Measurements from ENCODE around the gene TMPRSS6.

TMPRSS6 gene

DNA sequence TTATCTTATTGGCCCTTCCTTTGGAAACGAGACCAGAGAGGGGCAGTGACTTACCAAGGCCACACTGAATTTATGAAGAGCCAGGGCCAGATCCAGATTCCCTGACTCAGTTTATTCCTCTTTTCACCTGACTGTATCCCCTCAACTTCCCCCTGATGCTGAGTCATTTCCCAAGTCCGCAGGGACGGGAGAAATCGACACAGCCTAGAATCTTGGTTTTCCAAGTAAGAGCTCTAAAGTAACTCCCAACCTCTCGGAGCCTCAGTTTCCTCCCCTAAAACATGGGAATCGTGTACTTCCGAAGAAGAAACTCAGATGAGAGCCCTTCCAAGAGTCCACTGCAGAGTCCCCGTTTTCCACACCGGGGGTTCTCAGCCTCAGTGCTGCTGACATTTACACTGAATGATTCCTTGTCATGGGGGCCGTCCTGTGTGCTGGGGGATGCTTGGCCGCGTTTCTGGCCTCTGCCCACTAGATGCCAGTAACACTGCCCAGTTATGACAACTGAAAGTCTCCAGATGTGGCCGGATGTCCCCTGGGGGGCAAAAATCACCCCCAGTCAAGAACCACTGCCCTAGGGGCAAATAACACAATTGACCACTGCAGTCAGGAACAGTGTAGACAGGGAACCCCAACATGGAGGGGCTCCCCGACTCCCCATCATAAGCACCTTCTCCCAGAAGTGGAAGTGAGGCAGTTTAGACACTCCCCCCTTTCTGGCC lies 78.8 kb downstream of the TMPRSS6 start:
- no peak overlapping the region for H3K27ac ChIP-seq (ENCODE audit: low read depth, low read length)
- no peak overlapping the region for H3K9ac ChIP-seq (ENCODE audit: low read length)
- H2AFZ ChIP-seq (ENCODE audit: low read depth, low read length, severe bottlenecking): no peak overlapping the region
- no peaks in the 10 kb centered on the region for H3K79me2 ChIP-seq (ENCODE audit: insufficient read depth, low read length)
- no peaks in the 10 kb centered on the region for H3K27me3 ChIP-seq (ENCODE audit: low read length)
- no peaks in the 10 kb centered on the region for H3F3A ChIP-seq (ENCODE audit: insufficient read depth)
- H3K4me3 ChIP-seq (ENCODE audit: insufficient read depth, low read length, poor library complexity, severe bottlenecking): no peak overlapping the region
- no peaks in the 10 kb centered on the region for H3K9me2 ChIP-seq (replicated peaks; ENCODE audit: insufficient read depth, low read length)
- no peak for TF ChIP-seq EZH2phosphoT487 (conservative IDR thresholded peaks at IDR 0.05; ENCODE audit: low read length)
- TF ChIP-seq, protein P1, sequence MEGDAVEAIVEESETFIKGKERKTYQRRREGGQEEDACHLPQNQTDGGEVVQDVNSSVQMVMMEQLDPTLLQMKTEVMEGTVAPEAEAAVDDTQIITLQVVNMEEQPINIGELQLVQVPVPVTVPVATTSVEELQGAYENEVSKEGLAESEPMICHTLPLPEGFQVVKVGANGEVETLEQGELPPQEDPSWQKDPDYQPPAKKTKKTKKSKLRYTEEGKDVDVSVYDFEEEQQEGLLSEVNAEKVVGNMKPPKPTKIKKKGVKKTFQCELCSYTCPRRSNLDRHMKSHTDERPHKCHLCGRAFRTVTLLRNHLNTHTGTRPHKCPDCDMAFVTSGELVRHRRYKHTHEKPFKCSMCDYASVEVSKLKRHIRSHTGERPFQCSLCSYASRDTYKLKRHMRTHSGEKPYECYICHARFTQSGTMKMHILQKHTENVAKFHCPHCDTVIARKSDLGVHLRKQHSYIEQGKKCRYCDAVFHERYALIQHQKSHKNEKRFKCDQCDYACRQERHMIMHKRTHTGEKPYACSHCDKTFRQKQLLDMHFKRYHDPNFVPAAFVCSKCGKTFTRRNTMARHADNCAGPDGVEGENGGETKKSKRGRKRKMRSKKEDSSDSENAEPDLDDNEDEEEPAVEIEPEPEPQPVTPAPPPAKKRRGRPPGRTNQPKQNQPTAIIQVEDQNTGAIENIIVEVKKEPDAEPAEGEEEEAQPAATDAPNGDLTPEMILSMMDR (IDR thresholded peaks at IDR 0.05; ENCODE audit: insufficient read depth, low read length, poor library complexity, severe bottlenecking): no peak
- no peak overlapping the region for H3K4me2 ChIP-seq (ENCODE audit: low read depth, low read length, poor library complexity, severe bottlenecking)
- H4K20me1 ChIP-seq (ENCODE audit: low read depth, low read length): no peaks in the 10 kb centered on the region
- H3K9me3 ChIP-seq (ENCODE audit: insufficient read depth, low read length): no peaks in the 10 kb centered on the region
- no peaks in the 10 kb centered on the region for H3K36me3 ChIP-seq (ENCODE audit: low read length)

DNA sequence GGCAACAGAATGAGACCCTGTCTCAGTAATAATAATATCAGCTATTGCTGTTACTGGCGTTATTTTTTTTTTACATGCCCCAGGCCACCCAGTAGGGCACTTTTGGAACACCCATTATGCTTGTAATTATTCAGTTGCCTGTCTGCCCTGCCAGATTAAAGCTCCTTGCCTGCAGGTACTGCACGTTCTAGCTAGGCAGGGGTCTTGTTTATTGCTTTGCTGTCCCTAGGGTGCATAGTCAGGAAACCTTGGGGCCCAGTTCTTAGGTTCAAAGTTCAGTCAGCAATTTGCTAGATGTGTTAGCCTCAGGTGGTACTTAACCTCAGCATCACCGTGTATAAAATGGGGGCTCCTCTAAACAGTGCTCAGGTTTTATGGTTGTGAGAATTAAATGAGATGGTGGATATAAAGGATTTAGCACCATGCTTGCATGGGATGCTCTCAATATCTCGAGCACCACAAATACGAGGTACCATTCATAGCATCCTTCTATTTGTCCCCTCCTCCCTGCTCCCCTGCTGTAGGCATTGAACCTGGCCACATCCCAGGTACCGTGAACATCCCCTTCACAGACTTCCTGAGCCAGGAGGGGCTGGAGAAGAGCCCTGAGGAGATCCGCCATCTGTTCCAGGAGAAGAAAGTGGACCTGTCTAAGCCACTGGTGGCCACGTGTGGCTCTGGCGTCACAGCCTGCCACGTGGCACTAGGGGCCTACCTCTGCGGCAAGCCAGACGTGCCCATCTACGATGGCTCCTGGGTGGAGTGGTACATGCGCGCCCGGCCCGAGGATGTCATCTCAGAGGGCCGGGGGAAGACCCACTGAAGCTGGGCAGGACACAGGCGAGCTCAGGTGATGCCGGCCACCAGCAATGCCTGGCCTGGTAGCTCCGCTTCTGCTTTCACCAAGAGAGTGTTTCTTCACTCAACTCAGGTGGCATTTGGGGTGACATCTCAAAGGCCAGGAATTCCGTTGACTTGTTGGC lies 80.5 kb downstream of the TMPRSS6 start:
- Histone ChIP-seq H3K9me2 (replicated peaks; ENCODE audit: insufficient read depth, low read length) (no peaks in the 10 kb centered on the region), H3F3A (ENCODE audit: insufficient read depth) (no peaks in the 10 kb centered on the region), H3K9ac (ENCODE audit: low read length) (no peak overlapping the region), H3K79me2 (ENCODE audit: insufficient read depth, low read length) (no peaks in the 10 kb centered on the region), H3K27me3 (ENCODE audit: low read length) (no peaks in the 10 kb centered on the region), H2AFZ (ENCODE audit: low read depth, low read length, severe bottlenecking) (no peak overlapping the region), H3K9me3 (ENCODE audit: insufficient read depth, low read length) (no peaks in the 10 kb centered on the region), H3K27ac (ENCODE audit: low read depth, low read length) (no peak overlapping the region), H3K36me3 (ENCODE audit: low read length) (no peaks in the 10 kb centered on the region), H3K4me3 (ENCODE audit: insufficient read depth, low read length, poor library complexity, severe bottlenecking) (no peak overlapping the region), H3K4me2 (ENCODE audit: low read depth, low read length, poor library complexity, severe bottlenecking) (no peak overlapping the region), H4K20me1 (ENCODE audit: low read depth, low read length) (no peaks in the 10 kb centered on the region)
- TF ChIP-seq, protein P1 (IDR thresholded peaks at IDR 0.05; ENCODE audit: insufficient read depth, low read length, poor library complexity, severe bottlenecking): no peak
- TF ChIP-seq EZH2phosphoT487 (conservative IDR thresholded peaks at IDR 0.05; ENCODE audit: low read length): no peak

DNA sequence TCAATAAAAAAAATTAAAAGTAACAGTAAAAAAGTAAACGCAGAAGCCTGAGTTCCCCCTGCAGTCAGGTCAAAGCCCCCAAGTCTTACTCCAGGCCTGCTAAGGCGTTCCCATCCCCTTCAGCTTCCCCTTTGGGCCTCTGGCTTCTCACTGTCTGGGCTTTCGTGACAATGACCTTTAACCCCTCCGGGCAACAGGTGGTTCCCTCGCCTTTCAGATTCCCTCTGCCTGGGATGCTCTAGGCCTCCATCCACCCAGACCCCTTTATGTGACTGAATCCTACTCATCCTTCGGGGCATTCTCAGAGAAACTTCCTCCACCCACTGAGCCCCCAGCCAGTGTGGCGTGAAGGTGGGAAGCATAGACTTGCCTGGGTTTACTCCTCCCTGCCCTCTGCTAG lies 82.0 kb downstream of the TMPRSS6 start:
- no peak for TF ChIP-seq EZH2phosphoT487 (conservative IDR thresholded peaks at IDR 0.05; ENCODE audit: low read length)
- TF ChIP-seq, protein P1 (IDR thresholded peaks at IDR 0.05; ENCODE audit: insufficient read depth, low read length, poor library complexity, severe bottlenecking): no peak
- no peak overlapping the region for H3K4me2 ChIP-seq (ENCODE audit: low read depth, low read length, poor library complexity, severe bottlenecking)
- H3K27me3 ChIP-seq (ENCODE audit: low read length): no peaks in the 10 kb centered on the region
- no peaks in the 10 kb centered on the region for H3K9me3 ChIP-seq (ENCODE audit: insufficient read depth, low read length)
- H3K36me3 ChIP-seq (ENCODE audit: low read length): no peaks in the 10 kb centered on the region
- no peak overlapping the region for H2AFZ ChIP-seq (ENCODE audit: low read depth, low read length, severe bottlenecking)
- no peak overlapping the region for H3K9ac ChIP-seq (ENCODE audit: low read length)
- H3K79me2 ChIP-seq (ENCODE audit: insufficient read depth, low read length): no peaks in the 10 kb centered on the region
- no peaks in the 10 kb centered on the region for H3K9me2 ChIP-seq (replicated peaks; ENCODE audit: insufficient read depth, low read length)
- H3K4me3 ChIP-seq (ENCODE audit: insufficient read depth, low read length, poor library complexity, severe bottlenecking): no peak overlapping the region
- H4K20me1 ChIP-seq (ENCODE audit: low read depth, low read length): no peaks in the 10 kb centered on the region
- H3K27ac ChIP-seq (ENCODE audit: low read depth, low read length): no peak overlapping the region
- no peaks in the 10 kb centered on the region for H3F3A ChIP-seq (ENCODE audit: insufficient read depth)

Data from SU-DHL-6 (cell line).